Mucosa of rectum (tissue), 2 donors: ENCODE results near the gene OPN4.
"Not testable (repeated sequence)": the region's sequence is repeated elsewhere in the genome, so short reads cannot be mapped to it uniquely, and the experiment has no call there.

Experiments used
- H3K27ac ChIP-seq, 2 donors: one replicate each; pipeline ENCODE4 v1.7.0; 2013; ENCODE audit warnings: inconsistent platforms in 2 of 2, low read depth in 2 of 2, low read length in 2 of 2
- H3K27me3 ChIP-seq, 2 donors: one replicate each; pipeline ENCODE4 v1.7.0; 2013; ENCODE audit warnings: low read length in 2 of 2; ENCODE audit not compliant: control insufficient read depth in 2 of 2, insufficient read depth in 2 of 2
- H3K36me3 ChIP-seq, 2 donors: one replicate each; pipeline ENCODE4 v1.7.0; 2013; ENCODE audit warnings: low read length in 2 of 2; ENCODE audit not compliant: control insufficient read depth in 2 of 2, insufficient read depth in 2 of 2
- H3K4me1 ChIP-seq, 2 donors: one replicate each; pipeline ENCODE4 v1.7.0; 2013; ENCODE audit warnings: low read length in 2 of 2, mild to moderate bottlenecking in 1 of 2; ENCODE audit not compliant: control insufficient read depth in 2 of 2, insufficient read depth in 2 of 2
- H3K4me3 ChIP-seq, 2 donors: one replicate each; pipeline ENCODE4 v1.7.0; 2013; ENCODE audit warnings: low read length in 2 of 2
- H3K9ac ChIP-seq, 2 donors: one replicate each; pipeline ENCODE4 v1.7.0; 2013; ENCODE audit warnings: low read length in 2 of 2, low read depth in 1 of 2, mild to moderate bottlenecking in 1 of 2
- H3K9me3 ChIP-seq, 2 donors: one replicate each; pipeline ENCODE4 v1.7.0; 2013; ENCODE audit warnings: low read length in 2 of 2; ENCODE audit not compliant: control insufficient read depth in 2 of 2
- donor health status: healthy.
- donor health status: Normal muscosa, but diverticular disease.

Gene OPN4

GRCh38 chr10:86632009-86632800, 22.1 kb upstream of the OPN4 start:
- Histone ChIP-seq H3K4me1 (peaks cover 0 to 6% of the 10 kb centered on the region in 2 donors), H3K27me3 (peaks cover 0 to 7% of the 10 kb centered on the region in 2 donors), H3K9ac (peak overlapping the region in 1 of 2 donors; percentile 24), H3K27ac (no peak overlapping the region), H3K36me3 (no peaks in the 10 kb centered on the region), H3K4me3 (peak overlapping the region; percentile 44 to 59), H3K9me3 (no peaks in the 10 kb centered on the region)

GRCh38 chr10:86632951-86633350, 21.4 kb upstream of the OPN4 start:
- no peak overlapping the region for H3K9ac ChIP-seq

GRCh38 chr10:86635402-86635801, 18.9 kb upstream of the OPN4 start:
- peaks cover 0 to 6% of the 10 kb centered on the region in 2 donors for H3K4me1 ChIP-seq
- H3K9me3 ChIP-seq: no peaks in the 10 kb centered on the region
- no peak overlapping the region for H3K27ac ChIP-seq
- peaks cover 0 to 7% of the 10 kb centered on the region in 2 donors for H3K27me3 ChIP-seq
- H3K4me3 ChIP-seq: no peak overlapping the region
- no peak overlapping the region for H3K9ac ChIP-seq
- H3K36me3 ChIP-seq: no peaks in the 10 kb centered on the region

More at GRCh38 chr10:86632951-86633350, 21.4 kb upstream of the OPN4 start:
- H3K9me3 ChIP-seq: no peaks in the 10 kb centered on the region
- H3K4me1 ChIP-seq: peaks cover 0 to 6% of the 10 kb centered on the region in 2 donors
- peaks cover 0 to 7% of the 10 kb centered on the region in 2 donors for H3K27me3 ChIP-seq
- H3K27ac ChIP-seq: no peak overlapping the region
- no peak overlapping the region for H3K4me3 ChIP-seq
- no peaks in the 10 kb centered on the region for H3K36me3 ChIP-seq

- no peak overlapping the region for H3K4me3 ChIP-seq
- H3K9me3 ChIP-seq: no peaks in the 10 kb centered on the region
- H3K9ac ChIP-seq: no peak overlapping the region
- peaks cover 0 to 7% of the 10 kb centered on the region in 2 donors for H3K27me3 ChIP-seq
- H3K27ac ChIP-seq: no peak overlapping the region
- no peaks in the 10 kb centered on the region for H3K36me3 ChIP-seq
- H3K4me1 ChIP-seq: peaks cover 0 to 6% of the 10 kb centered on the region in 2 donors
Measured at GRCh38 chr10:86636311-86636710, 18.0 kb upstream of the OPN4 start.

GRCh38 chr10:86642021-86642420, 12.3 kb upstream of the OPN4 start:
- H3K9me3 ChIP-seq: no peaks in the 10 kb centered on the region

GRCh38 chr10:86642499-86642898, 11.8 kb upstream of the OPN4 start:
- Histone ChIP-seq H3K4me1 (no peaks in the 10 kb centered on the region), H3K9ac (no peak overlapping the region), H3K27me3 (no peaks in the 10 kb centered on the region), H3K27ac (no peak overlapping the region), H3K9me3 (no peaks in the 10 kb centered on the region), H3K4me3 (no peak overlapping the region), H3K36me3 (no peaks in the 10 kb centered on the region)

More at GRCh38 chr10:86642021-86642420, 12.3 kb upstream of the OPN4 start:
- no peaks in the 10 kb centered on the region for H3K27me3 ChIP-seq
- no peaks in the 10 kb centered on the region for H3K4me1 ChIP-seq
- no peak overlapping the region for H3K9ac ChIP-seq
- H3K27ac ChIP-seq: no peak overlapping the region
- H3K4me3 ChIP-seq: no peak overlapping the region
- no peaks in the 10 kb centered on the region for H3K36me3 ChIP-seq

GRCh38 chr10:86644152-86644793, 10.1 kb upstream of the OPN4 start:
- no peak overlapping the region for H3K27ac ChIP-seq
- H3K36me3 ChIP-seq: no peaks in the 10 kb centered on the region
- no peak overlapping the region for H3K4me3 ChIP-seq
- peaks cover 7 to 8% of the 10 kb centered on the region in 2 donors for H3K4me1 ChIP-seq
- H3K27me3 ChIP-seq: no peaks in the 10 kb centered on the region
- H3K9ac ChIP-seq: no peak overlapping the region
- H3K9me3 ChIP-seq: no peaks in the 10 kb centered on the region

GRCh38 chr10:86644794-86645445, 9.4 kb upstream of the OPN4 start:
- Histone ChIP-seq H3K4me1 (peaks cover 14 to 15% of the 10 kb centered on the region in 2 donors), H3K9me3 (no peaks in the 10 kb centered on the region), H3K27ac (no peak overlapping the region), H3K9ac (no peak overlapping the region), H3K4me3 (no peak overlapping the region), H3K36me3 (no peaks in the 10 kb centered on the region), H3K27me3 (no peaks in the 10 kb centered on the region)

GRCh38 chr10:86645621-86646165, 8.7 kb upstream of the OPN4 start:
- not testable (repeated sequence) for H3K27me3 ChIP-seq, H3K9me3 ChIP-seq, H3K4me3 ChIP-seq, H3K9ac ChIP-seq, H3K36me3 ChIP-seq, H3K27ac ChIP-seq
- peaks cover 15 to 17% of the 10 kb centered on the region in 2 donors for H3K4me1 ChIP-seq

- Histone ChIP-seq H3K4me1 (peaks cover 17 to 18% of the 10 kb centered on the region in 2 donors), H3K27ac (no peak overlapping the region)
Measured at GRCh38 chr10:86646532-86646931, 7.8 kb upstream of the OPN4 start.

More at GRCh38 chr10:86646532-86646931, 7.8 kb upstream of the OPN4 start:
- Histone ChIP-seq H3K36me3 (no peaks in the 10 kb centered on the region), H3K27me3 (no peaks in the 10 kb centered on the region), H3K4me3 (no peak overlapping the region), H3K9ac (no peak overlapping the region), H3K9me3 (no peaks in the 10 kb centered on the region)
